Activated T-helper 2 cell treated with anti-CD3 and anti-CD28 coated beads, Interferon-gamma antibody, Interleukin-2, Interleukin-4, amounts not matched to agents 10 μg/mL and 5 μg/mL and 100 μg/mL, durations not matched to agents 14 hours and 24 hours and 36 hours (primary cell): ENCODE results near the gene CFAP54. TPM values are rescaled to one million over a fixed set of nuclear protein-coding genes. Genes with fewer than 3 reads are reported as not detected.

Experiments
- DNase-seq: peaks from one replicate; pipeline ENCODE4 v3.0.0; 2021; ENCODE audit warnings: low spot score
- H3K27ac Mint-ChIP-seq: one replicate; pipeline ENCODE4 v1.8.0; 2021; ENCODE audit warnings: mixed read lengths
- H3K27me3 Mint-ChIP-seq: one replicate; pipeline ENCODE4 v1.8.0; 2021; ENCODE audit warnings: low read depth, mixed read lengths
- H3K36me3 Mint-ChIP-seq: one replicate; pipeline ENCODE4 v1.8.0; 2021; ENCODE audit warnings: low read depth, mixed read lengths
- H3K4me1 Mint-ChIP-seq: one replicate; pipeline ENCODE4 v1.8.0; 2021; ENCODE audit warnings: low read depth, mixed read lengths
- H3K4me3 Mint-ChIP-seq: one replicate; pipeline ENCODE4 v1.8.0; 2021; ENCODE audit warnings: low read depth, mild to moderate bottlenecking, moderate library complexity, mixed read lengths
- H3K9me3 Mint-ChIP-seq: one replicate; pipeline ENCODE4 v1.8.0; 2021; ENCODE audit warnings: mixed read lengths
- intact Hi-C: fragments of 100-400 bp; cut with micrococcal nuclease; formaldehyde crosslinking; loops from one replicate; pipeline ENCODE4 v1.15.1; 2023
- total RNA-seq: library from RNA; stranded (reverse); gene quantifications from 2 replicates; pipeline ENCODE4 v1.2.3, GENCODE V29; 2022

CFAP54 gene
- total RNA-seq, 1 donor from 2014 or later, result 0.23 TPM

DNA sequence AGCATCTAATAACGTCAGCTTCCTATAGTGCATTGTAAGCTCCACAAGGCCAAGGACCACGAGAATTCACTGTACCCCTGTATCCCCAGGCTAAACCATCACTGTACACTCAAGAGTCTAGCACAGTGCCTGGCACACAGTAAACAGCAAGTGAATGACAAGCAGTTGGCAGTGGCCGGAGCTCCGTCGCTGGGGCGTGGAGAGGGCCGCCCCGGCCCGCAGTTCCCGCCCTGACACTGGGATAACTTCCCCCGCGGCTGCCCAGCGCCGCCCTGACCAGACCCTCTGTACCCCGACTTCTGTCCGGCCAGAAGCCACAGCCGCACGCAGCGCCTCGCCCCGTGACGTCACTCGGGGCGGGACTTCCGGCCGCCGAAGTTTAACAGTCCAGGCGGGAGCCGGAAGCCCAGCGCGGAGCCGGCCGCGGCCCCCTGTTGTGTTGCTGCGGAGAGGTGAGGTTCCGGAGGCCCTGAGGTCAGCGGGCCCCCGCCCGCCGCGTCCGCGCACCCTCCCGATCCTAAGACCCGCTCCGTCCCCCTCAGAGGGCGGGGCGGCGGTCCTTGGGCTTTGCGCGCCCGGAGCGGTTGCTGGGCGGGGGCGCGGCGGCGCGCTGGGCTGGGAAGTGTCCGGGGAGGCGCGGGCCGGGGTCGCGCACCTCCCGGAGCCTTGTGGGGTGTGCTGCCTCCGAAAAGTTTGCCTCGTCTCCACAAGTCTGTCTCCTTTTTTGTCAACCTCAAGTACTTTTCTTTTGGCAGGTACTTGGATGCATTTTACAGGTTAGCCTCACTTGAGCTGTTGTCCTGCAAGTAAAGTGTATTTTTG is 417.7 kb downstream of the CFAP54 start, which contains the start of gene NEDD1:
Gene NEDD1 (plus strand): TSS at position 409 of the 822 bp plus-strand sequence. CDS start 2,503 bp downstream, outside the sequence.
- peak within 1 kb of the TSS; percentile 95 for H3K4me3 Mint-ChIP-seq
- H3K9me3 Mint-ChIP-seq, result no peaks in the 10 kb centered on the region
- intact Hi-C loops, result loop anchor here (2.0 to 10.0 kb wide), 6 partner anchors 80 to 1738 kb away; partner anchors contain the start of genes AMDHD1, APAF1, CCDC38 and IKBIP
- DNase-seq, result peak; percentile 80
- H3K4me1 Mint-ChIP-seq, result peaks cover 44% of the 10 kb centered on the region
- peak within 1 kb of the TSS; percentile 96 for H3K27ac Mint-ChIP-seq
- H3K36me3 Mint-ChIP-seq, result peaks cover 37% of the 10 kb centered on the region
- peaks cover 10% of the 10 kb centered on the region for H3K27me3 Mint-ChIP-seq

GRCh38 chr12:96907671-96908422 is 418.5 kb downstream of the CFAP54 start:
- Mint-ChIP-seq H3K27me3 (peaks cover 10% of the 10 kb centered on the region), H3K36me3 (peaks cover 40% of the 10 kb centered on the region), H3K4me1 (peaks cover 46% of the 10 kb centered on the region), H3K4me3 (peak overlapping the region; percentile 95), H3K27ac (peak overlapping the region; percentile 96), H3K9me3 (no peaks in the 10 kb centered on the region)
- intact Hi-C loops, result loop anchor here (2.0 to 10.0 kb wide), 6 partner anchors 79 to 1737 kb away; partner anchors contain the start of genes AMDHD1, APAF1, CCDC38 and IKBIP
- DNase-seq, result peak; percentile 19

DNA sequence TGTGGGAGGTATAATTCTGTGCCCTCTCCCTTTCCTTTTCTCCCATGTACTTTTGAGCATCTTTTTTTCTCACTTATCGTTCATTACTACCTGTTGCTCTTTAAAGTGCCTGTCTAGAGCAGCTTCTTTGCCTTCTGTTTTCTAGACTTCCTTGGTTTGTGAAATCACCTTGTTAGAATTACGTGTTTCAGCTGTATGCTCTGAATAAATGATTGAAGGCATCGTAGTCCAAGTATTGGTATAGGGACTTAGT is 419.0 kb downstream of the CFAP54 start:
- Mint-ChIP-seq H3K36me3 (peaks cover 44% of the 10 kb centered on the region), H3K9me3 (no peaks in the 10 kb centered on the region), H3K27me3 (peaks cover 10% of the 10 kb centered on the region), H3K4me1 (peaks cover 46% of the 10 kb centered on the region), H3K27ac (peak overlapping the region; percentile 96), H3K4me3 (peak overlapping the region; percentile 95)
- intact Hi-C loops, result loop anchor here (5.0 to 10.0 kb wide), 4 partner anchors 79 to 1606 kb away; partner anchors contain the start of genes METAP2 and TMPO
- no peak for DNase-seq

- DNase-seq, result no peak
- Mint-ChIP-seq H3K4me1 (peaks cover 48% of the 10 kb centered on the region), H3K27me3 (no peaks in the 10 kb centered on the region), H3K4me3 (no peak overlapping the region), H3K9me3 (peaks cover 7% of the 10 kb centered on the region), H3K27ac (no peak overlapping the region), H3K36me3 (peaks cover 69% of the 10 kb centered on the region)
- intact Hi-C loops, result no loop called here
Measured at GRCh38 chr12:96912261-96912660, 422.9 kb downstream of the CFAP54 start.

DNA sequence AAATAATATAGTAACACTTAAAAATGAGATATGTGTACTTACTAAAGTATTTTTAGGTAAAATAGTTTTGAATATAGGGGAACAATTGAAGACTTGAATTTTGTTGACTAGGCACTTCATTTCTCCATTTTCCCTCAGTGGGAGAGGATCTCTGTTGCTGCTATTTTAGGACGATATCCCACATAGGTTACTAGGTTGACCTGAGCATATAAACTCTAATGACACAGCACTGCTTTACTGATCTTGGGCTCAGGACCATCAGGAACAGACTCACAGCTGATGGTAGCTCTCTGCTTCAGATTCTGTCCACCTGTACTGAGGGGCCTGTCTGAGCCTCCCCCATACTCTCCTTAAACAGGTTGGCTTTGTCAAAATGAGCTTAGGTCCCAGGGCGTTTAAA is 423.6 kb downstream of the CFAP54 start:
- H3K27ac Mint-ChIP-seq, result no peak overlapping the region
- no peak for DNase-seq
- peaks cover 46% of the 10 kb centered on the region for H3K4me1 Mint-ChIP-seq
- no peak overlapping the region for H3K4me3 Mint-ChIP-seq
- intact Hi-C loops, result no loop called here
- H3K36me3 Mint-ChIP-seq, result peaks cover 64% of the 10 kb centered on the region
- no peaks in the 10 kb centered on the region for H3K27me3 Mint-ChIP-seq
- peaks cover 7% of the 10 kb centered on the region for H3K9me3 Mint-ChIP-seq

DNA sequence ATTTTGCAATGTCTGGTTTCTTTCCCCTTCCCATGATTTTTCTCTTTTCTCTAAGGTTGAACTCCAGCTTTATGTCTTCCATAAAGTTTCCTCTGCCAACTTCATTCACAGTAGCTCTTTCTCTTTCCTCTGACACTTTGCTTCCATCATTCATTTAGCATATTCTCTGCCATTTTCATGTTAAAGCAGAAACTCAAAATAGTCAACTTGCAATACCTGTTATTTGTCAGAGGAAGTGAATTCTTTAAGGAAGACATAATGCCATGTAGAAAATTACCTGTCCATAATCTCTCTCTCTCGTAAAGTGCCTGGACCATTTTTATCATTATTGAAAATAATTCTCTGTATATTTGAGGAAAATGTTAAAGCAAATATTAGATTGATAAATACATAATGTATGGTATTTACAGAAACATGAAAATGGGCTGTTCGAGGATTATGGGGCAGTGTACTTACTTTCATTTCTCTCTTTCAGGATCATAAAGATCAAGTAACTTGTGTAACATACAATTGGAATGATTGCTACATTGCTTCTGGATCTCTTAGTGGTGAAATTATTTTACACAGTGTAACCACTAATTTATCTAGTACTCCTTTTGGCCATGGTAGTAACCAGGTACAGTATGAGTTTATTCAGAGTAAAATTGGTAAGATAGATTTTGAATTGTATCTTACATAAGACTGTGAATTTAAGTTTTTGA is 430.3 kb downstream of the CFAP54 start:
- peaks cover 24% of the 10 kb centered on the region for H3K4me1 Mint-ChIP-seq
- peaks cover 68% of the 10 kb centered on the region for H3K36me3 Mint-ChIP-seq
- peaks cover 7% of the 10 kb centered on the region for H3K9me3 Mint-ChIP-seq
- H3K27me3 Mint-ChIP-seq, result no peaks in the 10 kb centered on the region
- H3K4me3 Mint-ChIP-seq, result no peak overlapping the region
- no peak for DNase-seq
- H3K27ac Mint-ChIP-seq, result no peak overlapping the region
- intact Hi-C loops, result loop anchor here (1.0 kb wide), 1 partner anchor 9 kb away; no protein-coding TSS in a partner anchor

Other genes starting within 250 kb of the CFAP54 start
- gene CDK17, start 89.1 kb upstream of the CFAP54 start, total RNA-seq, result 34.7 and 37.6 TPM in 2 replicates